Measurements from ENCODE around the gene DNASE1L1. TPM values are rescaled to one million over a fixed set of nuclear protein-coding genes. Genes with fewer than 3 reads are reported as not detected.

The DNASE1L1 gene
- total RNA-seq, 1 donor: 74.6 TPM

GRCh38 chrX:154358011-154358410 lies 51.0 kb downstream of the DNASE1L1 start:
- peaks cover 92% of the 10 kb centered on the region for H3K36me3 ChIP-seq (ENCODE audit: insufficient read depth, low read length)
- H3K4me1 ChIP-seq (ENCODE audit: insufficient read depth, low read length): no peaks in the 10 kb centered on the region
- H2AFZ ChIP-seq (ENCODE audit: low read length): no peak overlapping the region
- peaks cover 60% of the 10 kb centered on the region for H3K79me2 ChIP-seq (ENCODE audit: insufficient read depth, low read length)
- TF ChIP-seq, protein P1, sequence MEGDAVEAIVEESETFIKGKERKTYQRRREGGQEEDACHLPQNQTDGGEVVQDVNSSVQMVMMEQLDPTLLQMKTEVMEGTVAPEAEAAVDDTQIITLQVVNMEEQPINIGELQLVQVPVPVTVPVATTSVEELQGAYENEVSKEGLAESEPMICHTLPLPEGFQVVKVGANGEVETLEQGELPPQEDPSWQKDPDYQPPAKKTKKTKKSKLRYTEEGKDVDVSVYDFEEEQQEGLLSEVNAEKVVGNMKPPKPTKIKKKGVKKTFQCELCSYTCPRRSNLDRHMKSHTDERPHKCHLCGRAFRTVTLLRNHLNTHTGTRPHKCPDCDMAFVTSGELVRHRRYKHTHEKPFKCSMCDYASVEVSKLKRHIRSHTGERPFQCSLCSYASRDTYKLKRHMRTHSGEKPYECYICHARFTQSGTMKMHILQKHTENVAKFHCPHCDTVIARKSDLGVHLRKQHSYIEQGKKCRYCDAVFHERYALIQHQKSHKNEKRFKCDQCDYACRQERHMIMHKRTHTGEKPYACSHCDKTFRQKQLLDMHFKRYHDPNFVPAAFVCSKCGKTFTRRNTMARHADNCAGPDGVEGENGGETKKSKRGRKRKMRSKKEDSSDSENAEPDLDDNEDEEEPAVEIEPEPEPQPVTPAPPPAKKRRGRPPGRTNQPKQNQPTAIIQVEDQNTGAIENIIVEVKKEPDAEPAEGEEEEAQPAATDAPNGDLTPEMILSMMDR (IDR thresholded peaks at IDR 0.05; ENCODE audit: extremely low read depth, low read depth, low read length): no peak
- DNase-seq (ENCODE audit: insufficient read length, low spot score, missing footprints): no peak
- H3K27me3 ChIP-seq (ENCODE audit: insufficient read depth, low read length): no peaks in the 10 kb centered on the region
- H3K4me2 ChIP-seq (ENCODE audit: insufficient read depth, low read length): no peak overlapping the region
- no peaks in the 10 kb centered on the region for H3K9me3 ChIP-seq (ENCODE audit: low read depth, low read length)
- peaks cover 76% of the 10 kb centered on the region for H4K20me1 ChIP-seq (ENCODE audit: insufficient read depth, low read length)
- H3K27ac ChIP-seq (ENCODE audit: low read depth, low read length): no peak overlapping the region
- no peak overlapping the region for H3K4me3 ChIP-seq (ENCODE audit: insufficient read depth, low read length)

DNA sequence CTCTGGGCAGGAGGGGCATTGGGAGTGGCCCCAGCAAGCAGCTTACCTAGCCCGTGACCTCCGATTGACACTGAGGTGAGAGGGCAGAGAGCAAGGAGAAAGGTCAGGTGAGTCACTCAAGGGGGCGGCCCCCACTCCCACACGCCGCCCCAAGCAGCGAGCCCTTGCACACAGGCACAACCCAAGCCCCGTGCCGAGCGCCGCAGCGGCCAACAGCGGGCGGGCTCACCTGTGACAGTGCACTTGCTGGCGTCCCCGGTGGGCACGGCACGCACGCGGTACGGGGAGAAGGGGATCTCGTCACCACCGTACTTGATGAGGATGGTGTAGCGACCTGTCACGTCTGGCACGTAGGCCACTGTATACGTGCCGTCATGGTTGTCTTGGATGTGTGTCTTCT lies 51.8 kb downstream of the DNASE1L1 start:
- Histone ChIP-seq H3K36me3 (ENCODE audit: insufficient read depth, low read length) (peaks cover 92% of the 10 kb centered on the region), H3K79me2 (ENCODE audit: insufficient read depth, low read length) (peaks cover 52% of the 10 kb centered on the region), H3K4me3 (ENCODE audit: insufficient read depth, low read length) (no peak overlapping the region), H3K27ac (ENCODE audit: low read depth, low read length) (no peak overlapping the region), H3K27me3 (ENCODE audit: insufficient read depth, low read length) (no peaks in the 10 kb centered on the region), H3K4me2 (ENCODE audit: insufficient read depth, low read length) (no peak overlapping the region), H3K9me3 (ENCODE audit: low read depth, low read length) (no peaks in the 10 kb centered on the region), H4K20me1 (ENCODE audit: insufficient read depth, low read length) (peaks cover 78% of the 10 kb centered on the region), H2AFZ (ENCODE audit: low read length) (no peak overlapping the region), H3K4me1 (ENCODE audit: insufficient read depth, low read length) (no peaks in the 10 kb centered on the region)
- DNase-seq (ENCODE audit: insufficient read length, low spot score, missing footprints): no peak
- TF ChIP-seq, protein P1 (IDR thresholded peaks at IDR 0.05; ENCODE audit: extremely low read depth, low read depth, low read length): no peak

DNA sequence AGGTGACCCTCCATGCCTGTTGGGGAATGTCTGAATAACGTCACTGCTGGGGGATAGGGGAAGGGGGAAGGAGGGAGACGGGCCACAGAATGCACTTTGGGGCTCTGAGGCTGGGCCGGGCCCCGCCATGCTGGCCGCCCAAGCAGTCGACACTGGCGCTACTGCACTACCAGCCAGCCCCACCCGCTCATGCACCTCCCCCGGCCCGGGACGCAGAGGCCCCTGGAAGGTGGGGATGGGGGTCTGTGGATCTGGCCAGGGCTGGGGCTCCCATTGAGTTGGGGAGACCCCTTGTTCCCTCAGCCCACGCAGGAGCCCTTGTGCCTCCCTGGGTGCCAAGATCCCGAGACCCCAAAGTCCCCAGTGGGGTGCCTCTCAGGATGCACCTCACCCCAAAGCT lies 52.5 kb downstream of the DNASE1L1 start:
- no peak overlapping the region for H3K4me3 ChIP-seq (ENCODE audit: insufficient read depth, low read length)
- peaks cover 92% of the 10 kb centered on the region for H3K36me3 ChIP-seq (ENCODE audit: insufficient read depth, low read length)
- H2AFZ ChIP-seq (ENCODE audit: low read length): no peak overlapping the region
- TF ChIP-seq, protein P1 (IDR thresholded peaks at IDR 0.05; ENCODE audit: extremely low read depth, low read depth, low read length): no peak
- no peaks in the 10 kb centered on the region for H3K27me3 ChIP-seq (ENCODE audit: insufficient read depth, low read length)
- H3K27ac ChIP-seq (ENCODE audit: low read depth, low read length): no peak overlapping the region
- no peaks in the 10 kb centered on the region for H3K9me3 ChIP-seq (ENCODE audit: low read depth, low read length)
- no peaks in the 10 kb centered on the region for H3K4me1 ChIP-seq (ENCODE audit: insufficient read depth, low read length)
- no peak overlapping the region for H3K4me2 ChIP-seq (ENCODE audit: insufficient read depth, low read length)
- no peak for DNase-seq (ENCODE audit: insufficient read length, low spot score, missing footprints)
- peaks cover 46% of the 10 kb centered on the region for H3K79me2 ChIP-seq (ENCODE audit: insufficient read depth, low read length)
- H4K20me1 ChIP-seq (ENCODE audit: insufficient read depth, low read length): peaks cover 72% of the 10 kb centered on the region

DNA sequence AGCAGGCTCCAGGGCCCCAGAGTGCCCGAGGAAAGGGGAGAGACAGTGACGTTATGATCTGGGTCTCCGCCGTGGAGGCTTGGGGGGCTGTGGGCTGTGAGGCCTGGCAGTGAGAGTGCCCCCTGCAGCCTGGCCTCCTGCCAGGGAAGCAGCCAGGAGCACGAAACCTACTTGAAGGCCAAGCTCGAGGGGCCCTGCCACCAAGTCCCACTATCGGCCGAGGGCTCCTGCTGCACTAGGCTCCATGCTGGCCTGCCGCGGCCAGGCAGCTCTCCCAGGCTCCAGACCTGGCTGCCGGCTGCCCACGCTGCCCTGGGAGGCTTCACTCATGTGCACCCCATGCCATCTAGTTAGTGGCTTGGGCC lies 53.3 kb downstream of the DNASE1L1 start:
- Histone ChIP-seq H3K4me3 (ENCODE audit: insufficient read depth, low read length) (no peak overlapping the region), H2AFZ (ENCODE audit: low read length) (no peak overlapping the region), H3K4me1 (ENCODE audit: insufficient read depth, low read length) (no peaks in the 10 kb centered on the region), H4K20me1 (ENCODE audit: insufficient read depth, low read length) (peaks cover 73% of the 10 kb centered on the region), H3K27me3 (ENCODE audit: insufficient read depth, low read length) (no peaks in the 10 kb centered on the region), H3K4me2 (ENCODE audit: insufficient read depth, low read length) (no peak overlapping the region), H3K36me3 (ENCODE audit: insufficient read depth, low read length) (peaks cover 92% of the 10 kb centered on the region), H3K9me3 (ENCODE audit: low read depth, low read length) (no peaks in the 10 kb centered on the region), H3K79me2 (ENCODE audit: insufficient read depth, low read length) (peaks cover 41% of the 10 kb centered on the region), H3K27ac (ENCODE audit: low read depth, low read length) (no peak overlapping the region)
- TF ChIP-seq, protein P1 (IDR thresholded peaks at IDR 0.05; ENCODE audit: extremely low read depth, low read depth, low read length): no peak
- DNase-seq (ENCODE audit: insufficient read length, low spot score, missing footprints): no peak

Data from osteoblast (primary cell).